Transverse colon (tissue), 4 donors: ENCODE measurements around the gene KSR1. TPM values are rescaled to one million over a fixed set of nuclear protein-coding genes. Genes with fewer than 3 reads are reported as not detected.

ENCODE experiments used
- DNase-seq: peaks from one replicate; pipeline ENCODE4 v3.0.0-alpha.2; 2019
- H3K27ac ChIP-seq, 4 donors: fragments of 200-600 bp; sonication (generic); 2 replicates each; pipeline ENCODE4 v1.5.1; 2016 to 2018; ENCODE audit warnings: inconsistent platforms in 4 of 4
- H3K27me3 ChIP-seq: fragments of 200-600 bp; sonication (generic); 2 replicates; pipeline ENCODE4 v1.5.1; 2017; ENCODE audit warnings: inconsistent platforms
- H3K36me3 ChIP-seq, 4 donors: fragments of 200-600 bp; sonication (generic); 2 replicates each; pipeline ENCODE4 v1.5.1; 2017 to 2019; ENCODE audit warnings: inconsistent platforms in 4 of 4
- H3K4me1 ChIP-seq, 4 donors: fragments of 200-600 bp; sonication (generic); 2 replicates each; pipeline ENCODE4 v1.5.1; 2017 to 2020; ENCODE audit warnings: inconsistent platforms in 4 of 4
- H3K4me3 ChIP-seq, 4 donors: fragments of 200-600 bp; sonication (generic); 1 replicate in 1 of 4; 2 replicates in 3 of 4; pipeline versions ENCODE4 v1.5.1 to v1.6.1; 2017 to 2019; ENCODE audit warnings: inconsistent platforms in 4 of 4
- H3K9me3 ChIP-seq, 2 donors: fragments of 200-600 bp; sonication (generic); 2 replicates each; pipeline ENCODE4 v1.5.1; 2017 to 2019; ENCODE audit warnings: inconsistent platforms in 2 of 2
- EP300 ChIP-seq: sonication (generic); formaldehyde crosslinking; IDR thresholded peaks from one replicate; pipeline ENCODE4 v1.6.1; 2017; ENCODE audit warnings: antibody characterized with exemption, low read depth
- POLR2A ChIP-seq: fragments of 450-650 bp; IDR thresholded peaks from one replicate; pipeline ENCODE4 v1.6.1; 2016; ENCODE audit warnings: antibody characterized with exemption, mild to moderate bottlenecking, moderate library complexity
- POLR2AphosphoS5 ChIP-seq, 3 donors: sonication (generic); formaldehyde crosslinking; IDR thresholded peaks; one replicate each; pipeline ENCODE4 v1.6.1; 2016; ENCODE audit warnings: antibody characterized with exemption in 3 of 3
- WGBS, 2 donors: methylation state at CpG; one replicate each; pipeline ENCODE4 v1.1.5; 2018; ENCODE audit warnings: low coverage in 1 of 2; 5-methylcytosine and 5-hydroxymethylcytosine counted together
- in situ Hi-C, 4 donors: fragments of 200-750 bp; cut with MboI; loops; one replicate each; pipeline versions ENCODE4 v1.15.0 to v1.15.1; 2017; ENCODE audit warnings: low sequenced_read_pairs in 3 of 4, low pct_ligation_motif_present in 1 of 4, low pct_unique_long_range_greater_than_20kb in 1 of 4
- intact Hi-C: fragments of 100-400 bp; cut with DNase I; formaldehyde crosslinking; loops from one replicate; pipeline ENCODE4 v1.15.1; 2023; ENCODE audit warnings: low total_unique reads
- total RNA-seq, 4 donors: library from RNA; depleted of rRNA; stranded (reverse); fragments of >200 nt; gene quantifications; one replicate each; pipeline ENCODE4 v1.1.0, GENCODE V29; 2016
- TF ChIP-seq, protein P1 (sequence below), 5 experiments: fragments of 200-600 bp in 3 of 5; fragments of 450-650 bp in 2 of 5; sonication (generic) in 3 of 5; IDR thresholded peaks; 1 replicate in 2 of 5; 2 replicates in 3 of 5; pipeline ENCODE4 v1.5.1; 2016 to 2017; ENCODE audit warnings: antibody characterized with exemption in 5 of 5, inconsistent platforms in 3 of 5, mild to moderate bottlenecking in 2 of 5, moderate library complexity in 1 of 5

KSR1 gene
- total RNA-seq, 4 donors from 2014 or later: 8.2 to 55.7 (median 30.9) TPM

DNA sequence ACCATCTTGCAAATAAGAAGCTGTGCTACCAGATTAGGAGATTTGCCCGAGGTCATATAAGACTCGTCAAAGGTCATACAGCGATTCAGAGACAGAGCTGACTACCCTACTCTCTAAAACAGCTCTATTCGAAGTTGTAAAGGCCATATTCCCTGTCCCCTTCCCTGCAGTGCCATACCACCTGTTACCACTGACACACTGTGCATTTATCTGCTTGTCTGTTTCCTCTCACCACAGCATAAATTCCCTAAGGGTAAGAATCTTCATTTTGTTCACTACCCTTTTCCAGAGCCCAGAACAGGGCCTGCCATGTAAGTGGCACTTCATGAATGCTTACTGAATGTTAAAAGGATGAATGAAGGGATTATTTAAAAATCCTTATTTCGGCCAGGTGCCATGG, 3.4 kb upstream of the KSR1 start:
- in situ Hi-C loops: loop anchor here in 2 of 4 donors (25.0 kb wide), 3 partner anchors 91 to 216 kb away; no protein-coding TSS in a partner anchor

DNA sequence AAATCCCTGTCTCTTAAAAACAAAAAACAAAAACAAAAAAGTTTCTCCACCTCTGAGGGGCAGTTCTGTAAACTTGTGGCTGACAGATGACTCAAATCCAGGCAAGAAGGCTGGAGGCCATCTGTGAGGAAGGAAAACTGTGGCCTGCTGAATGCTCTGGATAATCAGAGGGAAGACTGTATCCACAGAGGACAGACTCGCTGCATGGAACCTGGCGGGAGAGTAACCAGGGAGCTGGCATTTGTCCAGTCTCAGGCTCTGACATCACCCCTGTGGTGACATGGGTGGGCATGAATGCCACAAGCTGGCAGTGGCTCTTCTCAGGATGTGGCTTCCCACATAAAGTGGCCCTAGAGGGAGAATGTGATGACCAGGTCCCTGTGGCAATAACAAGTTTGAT, 2.8 kb upstream of the KSR1 start:
- Histone ChIP-seq H3K4me1 (peaks cover 6 to 18% (median 16%) of the 10 kb centered on the region in 4 donors), H3K27me3 (peaks cover 11% of the 10 kb centered on the region), H3K27ac (no peak overlapping the region), H3K36me3 (no peaks in the 10 kb centered on the region), H3K9me3 (no peaks in the 10 kb centered on the region), H3K4me3 (no peak overlapping the region)
- DNase-seq: no peak
- in situ Hi-C loops (loop anchor here in 2 of 4 donors (25.0 kb wide), 3 partner anchors 91 to 216 kb away; no protein-coding TSS in a partner anchor), intact Hi-C loops (loop anchor here (10.0 kb wide), 1 partner anchor 99 kb away; no protein-coding TSS in a partner anchor)
- TF ChIP-seq POLR2A (no peak), EP300 (no peak), POLR2AphosphoS5 (IDR thresholded peaks at IDR 0.05) (no peak)
- TF ChIP-seq, protein P1, sequence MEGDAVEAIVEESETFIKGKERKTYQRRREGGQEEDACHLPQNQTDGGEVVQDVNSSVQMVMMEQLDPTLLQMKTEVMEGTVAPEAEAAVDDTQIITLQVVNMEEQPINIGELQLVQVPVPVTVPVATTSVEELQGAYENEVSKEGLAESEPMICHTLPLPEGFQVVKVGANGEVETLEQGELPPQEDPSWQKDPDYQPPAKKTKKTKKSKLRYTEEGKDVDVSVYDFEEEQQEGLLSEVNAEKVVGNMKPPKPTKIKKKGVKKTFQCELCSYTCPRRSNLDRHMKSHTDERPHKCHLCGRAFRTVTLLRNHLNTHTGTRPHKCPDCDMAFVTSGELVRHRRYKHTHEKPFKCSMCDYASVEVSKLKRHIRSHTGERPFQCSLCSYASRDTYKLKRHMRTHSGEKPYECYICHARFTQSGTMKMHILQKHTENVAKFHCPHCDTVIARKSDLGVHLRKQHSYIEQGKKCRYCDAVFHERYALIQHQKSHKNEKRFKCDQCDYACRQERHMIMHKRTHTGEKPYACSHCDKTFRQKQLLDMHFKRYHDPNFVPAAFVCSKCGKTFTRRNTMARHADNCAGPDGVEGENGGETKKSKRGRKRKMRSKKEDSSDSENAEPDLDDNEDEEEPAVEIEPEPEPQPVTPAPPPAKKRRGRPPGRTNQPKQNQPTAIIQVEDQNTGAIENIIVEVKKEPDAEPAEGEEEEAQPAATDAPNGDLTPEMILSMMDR (IDR thresholded peaks at IDR 0.05): no peak
- WGBS, 2 donors: 69% methylated on average over 2 of the region's 2 CpGs; no CpG with 5 or more reads in 1 of the 2 donors

More for the DNA sequence above, 3.4 kb upstream of the KSR1 start:
- peaks cover 7% of the 10 kb centered on the region for H3K27me3 ChIP-seq
- WGBS, 2 donors: 33 to 55% methylated on average over 5 of the region's 5 CpGs
- no peak overlapping the region for H3K4me3 ChIP-seq
- intact Hi-C loops: loop anchor here (10.0 kb wide), 1 partner anchor 98 kb away; no protein-coding TSS in a partner anchor
- TF ChIP-seq EP300: no peak
- no peak for TF ChIP-seq POLR2A
- TF ChIP-seq POLR2AphosphoS5 (IDR thresholded peaks at IDR 0.05): no peak
- TF ChIP-seq, protein P1 (IDR thresholded peaks at IDR 0.05): no peak
- H3K27ac ChIP-seq: no peak overlapping the region
- no peaks in the 10 kb centered on the region for H3K36me3 ChIP-seq
- H3K9me3 ChIP-seq: no peaks in the 10 kb centered on the region
- H3K4me1 ChIP-seq: peaks cover 0 to 12% (median 11%) of the 10 kb centered on the region in 4 donors
- DNase-seq: no peak

DNA sequence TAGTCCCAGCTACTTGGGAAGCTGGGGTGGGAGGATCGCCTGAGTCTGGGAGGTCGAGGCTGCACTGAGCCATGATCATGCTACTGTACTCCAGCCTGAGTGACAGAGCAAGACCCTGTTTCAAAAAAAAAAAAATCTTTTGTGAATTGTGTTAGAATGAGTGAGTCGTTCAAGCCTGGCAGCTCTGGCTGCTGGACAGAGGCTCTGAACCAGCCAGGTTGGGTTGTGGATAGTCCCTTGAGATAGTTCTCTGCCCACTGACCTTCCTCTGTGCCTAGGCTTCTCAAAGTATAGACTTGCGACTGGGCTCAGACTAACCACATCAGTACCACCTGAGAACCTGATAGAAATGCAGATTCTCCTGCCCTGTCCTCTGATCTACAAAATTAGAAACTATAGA, 2.2 kb upstream of the KSR1 start:
- no peak for TF ChIP-seq POLR2A
- TF ChIP-seq, protein P1 (IDR thresholded peaks at IDR 0.05): no peak
- TF ChIP-seq EP300: no peak
- TF ChIP-seq POLR2AphosphoS5 (IDR thresholded peaks at IDR 0.05): no peak
- H3K4me3 ChIP-seq: no peak overlapping the region
- H3K4me1 ChIP-seq: peaks cover 6 to 23% (median 18%) of the 10 kb centered on the region in 4 donors
- DNase-seq: no peak
- no peaks in the 10 kb centered on the region for H3K9me3 ChIP-seq
- in situ Hi-C loops (loop anchor here in 2 of 4 donors (25.0 kb wide), 3 partner anchors 92 to 217 kb away; no protein-coding TSS in a partner anchor), intact Hi-C loops (loop anchor here (10.0 kb wide), 1 partner anchor 99 kb away; no protein-coding TSS in a partner anchor)
- H3K27me3 ChIP-seq: peaks cover 11% of the 10 kb centered on the region
- H3K36me3 ChIP-seq: no peaks in the 10 kb centered on the region
- WGBS, 2 donors: 81 to 100% methylated on average over 1 to 4 of the region's 4 CpGs
- H3K27ac ChIP-seq: no peak overlapping the region

DNA sequence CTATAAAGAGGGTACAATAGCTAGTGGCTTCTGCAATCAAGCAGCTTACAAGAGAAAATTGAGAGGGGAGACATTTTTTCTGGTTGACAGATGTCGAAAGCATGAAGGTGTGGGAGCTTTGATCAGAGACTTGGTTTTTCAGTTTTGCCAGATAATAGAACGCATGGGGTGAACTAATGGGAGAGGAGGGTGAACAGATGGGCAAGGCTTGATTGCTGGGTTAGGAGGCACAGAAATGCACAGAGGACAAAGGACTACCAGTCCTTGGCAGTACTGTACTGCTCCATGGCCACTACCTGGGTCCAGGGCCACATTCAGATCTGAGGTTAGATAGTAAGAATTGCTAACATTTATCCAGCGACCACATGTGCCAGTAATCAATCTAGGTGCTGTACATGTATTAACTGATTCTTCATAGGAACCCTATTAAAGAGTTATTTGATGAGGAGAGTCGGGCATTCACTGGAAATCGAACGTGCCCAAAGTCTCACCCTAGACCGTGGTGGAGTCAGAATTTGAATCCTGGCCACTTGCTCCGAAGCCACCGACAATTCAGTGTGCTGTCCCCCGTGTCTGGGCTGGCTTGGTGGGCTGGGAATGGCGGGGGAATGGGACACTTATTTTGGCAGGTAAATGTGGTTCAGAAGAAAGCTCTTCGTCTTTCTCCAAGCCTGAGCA, 873 bp upstream of the KSR1 start:
- peak overlapping the region in 2 of 4 donors; percentile 79 to 88 for H3K4me3 ChIP-seq
- DNase-seq: no peak
- intact Hi-C loops (loop anchor here (5.0 to 10.0 kb wide), 2 partner anchors 101 to 142 kb away; no protein-coding TSS in a partner anchor), in situ Hi-C loops (loop anchor here in 2 of 4 donors (25.0 kb wide), 3 partner anchors 93 to 218 kb away; no protein-coding TSS in a partner anchor)
- peak overlapping the region; percentile 77 to 89 (median 84) for H3K27ac ChIP-seq
- peaks cover 11% of the 10 kb centered on the region for H3K27me3 ChIP-seq
- H3K4me1 ChIP-seq: peaks cover 6 to 28% (median 19%) of the 10 kb centered on the region in 4 donors
- TF ChIP-seq POLR2AphosphoS5 (IDR thresholded peaks at IDR 0.05) (no peak), EP300 (no peak), POLR2A (no peak)
- TF ChIP-seq, protein P1 (IDR thresholded peaks at IDR 0.05): no peak
- 46% methylated on average over 12 of the region's 12 CpGs; no CpG with 5 or more reads in 1 of the 2 donors for WGBS, 2 donors
- no peaks in the 10 kb centered on the region for H3K9me3 ChIP-seq
- H3K36me3 ChIP-seq: no peaks in the 10 kb centered on the region
